ENCODE results near the gene POLR3GL. TPM values are rescaled to one million over a fixed set of nuclear protein-coding genes. Genes with fewer than 3 reads are reported as not detected.
"Not testable (repeated sequence)": the region's sequence is repeated elsewhere in the genome, so short reads cannot be mapped to it uniquely, and the experiment has no call there.

POLR3GL gene
- total RNA-seq, 2 experiments from 2014 or later = 27.3 to 29.2 TPM

DNA sequence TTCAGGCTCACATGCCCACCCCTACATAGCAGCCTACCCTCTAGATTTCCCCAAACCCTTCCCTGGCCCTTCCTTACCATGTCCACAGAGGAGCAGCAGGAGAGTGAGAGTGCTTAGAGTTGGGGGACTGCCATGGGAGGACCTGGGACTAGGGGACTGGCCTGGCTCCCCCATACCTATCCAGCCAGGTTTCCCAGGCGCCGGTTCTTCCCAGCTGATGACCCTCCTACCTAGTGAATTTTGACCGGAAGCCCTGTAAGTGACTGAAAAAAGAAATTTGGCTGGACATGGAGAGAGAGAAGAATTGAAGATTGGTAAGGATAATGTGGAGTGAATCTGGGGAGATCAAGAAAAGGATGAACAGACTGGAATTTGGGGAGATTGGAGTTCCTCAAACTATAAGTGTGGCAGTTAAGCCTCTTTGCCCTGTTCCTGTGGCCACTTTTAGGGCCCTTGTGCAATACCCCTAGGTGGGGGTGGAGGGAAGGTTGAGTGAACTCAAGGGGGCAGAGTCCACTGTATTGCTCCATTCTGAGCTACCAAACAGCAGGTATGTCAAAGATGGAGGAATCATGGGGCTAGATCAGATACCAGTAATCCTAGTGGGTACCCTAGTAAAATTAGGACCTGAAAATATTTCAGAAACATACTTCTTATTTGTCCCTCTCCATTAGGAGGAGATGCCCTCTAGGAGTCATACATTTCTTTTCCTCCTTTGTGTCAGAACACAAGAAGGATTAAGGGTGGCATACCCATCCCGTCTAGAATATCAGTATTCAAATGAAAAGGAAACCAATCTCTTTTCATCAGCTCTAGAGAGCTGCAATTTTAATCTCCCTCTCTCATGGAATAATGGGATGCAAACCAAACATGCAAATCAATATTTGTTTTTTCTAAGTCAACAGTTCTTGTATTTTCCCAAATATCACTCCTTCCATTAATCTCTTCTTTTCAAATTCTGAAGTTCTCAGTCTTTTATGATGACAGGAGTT lies 55.9 kb downstream of the POLR3GL start:
- Mint-ChIP-seq H3K4me1 (peaks cover 7% of the 10 kb centered on the region), H3K27me3 (peaks cover 76% of the 10 kb centered on the region), H3K27ac (no peak overlapping the region), H3K4me3 (no peak overlapping the region), H3K9me3 (no peaks in the 10 kb centered on the region), H3K36me3 (ENCODE audit: low read depth) (no peaks in the 10 kb centered on the region)
- no peak for DNase-seq
- POLR2A ChIA-PET = no interaction called here
- CTCF ChIA-PET = interaction anchor here (1.1 to 5.2 kb wide), 3 partner anchors 15 to 175 kb away, joined by 3 to 17 read pairs (median 4); partner anchors contain the start of gene NUDT17

DNA sequence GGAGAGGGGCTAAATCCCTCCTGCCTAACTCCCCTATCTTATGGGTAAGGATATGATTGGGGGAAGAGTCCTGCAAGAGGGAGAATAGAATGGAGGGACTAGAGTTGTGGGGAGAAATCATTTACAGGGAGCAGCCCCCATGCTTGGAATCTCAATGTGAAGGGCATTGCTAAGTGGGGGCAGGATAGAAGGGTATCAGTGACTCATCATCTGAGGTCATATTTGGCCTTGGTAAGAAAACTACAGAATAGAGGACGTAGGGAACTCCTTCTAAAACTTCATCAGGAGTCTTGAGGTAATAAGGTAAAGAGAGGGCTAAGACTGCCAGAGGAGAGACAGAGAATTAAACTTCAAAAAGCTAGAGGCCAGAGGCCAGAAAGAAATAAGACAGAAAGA lies 56.6 kb downstream of the POLR3GL start:
- H3K27ac Mint-ChIP-seq = no peak overlapping the region
- ChIA-PET POLR2A (no interaction called here), CTCF (interaction anchor here (1.0 to 1.4 kb wide), 3 partner anchors 11 to 197 kb away, joined by 5 to 7 read pairs (median 6); partner anchors contain the start of gene POLR3C)
- H3K4me3 Mint-ChIP-seq = no peak overlapping the region
- no peaks in the 10 kb centered on the region for H3K9me3 Mint-ChIP-seq
- H3K36me3 Mint-ChIP-seq (ENCODE audit: low read depth) = no peaks in the 10 kb centered on the region
- peaks cover 7% of the 10 kb centered on the region for H3K4me1 Mint-ChIP-seq
- no peak for DNase-seq
- H3K27me3 Mint-ChIP-seq = peaks cover 78% of the 10 kb centered on the region

DNA sequence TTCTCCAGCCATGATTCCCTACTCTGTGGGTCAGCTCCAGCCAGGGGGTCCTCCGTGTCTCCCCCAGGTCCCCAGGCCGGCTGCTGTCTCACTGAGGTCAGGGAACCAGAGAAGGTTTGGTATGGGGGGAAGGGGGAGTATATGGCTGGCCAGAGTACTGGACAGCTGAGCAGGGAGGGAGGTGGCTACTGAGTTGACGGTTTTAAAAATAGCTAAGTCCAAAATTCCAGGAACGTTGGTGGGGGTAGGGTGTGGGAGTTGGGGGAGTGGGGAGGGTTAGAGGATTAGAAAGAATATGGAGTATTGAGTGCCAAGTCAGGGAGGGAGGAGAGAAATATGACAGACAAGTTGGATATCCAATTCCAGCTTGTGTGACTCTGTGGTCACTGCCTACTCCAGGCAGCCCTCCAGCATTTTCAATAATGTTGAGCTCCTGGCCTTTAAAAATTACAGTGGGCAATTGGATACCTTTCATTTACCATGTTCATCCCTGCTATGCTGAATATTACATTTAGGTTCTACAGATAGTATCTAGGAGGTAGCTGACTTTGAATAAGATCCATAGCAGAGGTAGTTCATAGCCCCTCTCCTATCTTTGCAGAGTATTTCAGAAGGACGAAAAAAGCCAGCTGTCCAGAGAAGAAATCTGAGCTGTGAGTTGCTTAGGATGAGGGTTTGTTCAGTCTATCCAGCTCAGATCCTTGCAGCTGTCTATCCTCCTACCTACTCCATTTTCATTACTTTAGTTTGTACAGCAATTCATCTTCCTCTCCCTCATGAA lies 57.3 kb downstream of the POLR3GL start, which contains the start of gene HJV:
Gene HJV, minus strand, starts transcription at position 114 of the 781 bp plus-strand sequence. CDS start 1,504 bp downstream, outside the sequence.
- CTCF ChIA-PET = interaction anchor here (0.6 to 1.4 kb wide), 6 partner anchors 10 to 232 kb away, joined by 3 to 7 read pairs (median 4); partner anchors contain the start of genes NUDT17 and POLR3C
- no peak within 1 kb of the TSS for H3K27ac Mint-ChIP-seq
- no peaks in the 10 kb centered on the region for H3K36me3 Mint-ChIP-seq (ENCODE audit: low read depth)
- H3K4me1 Mint-ChIP-seq = peaks cover 7% of the 10 kb centered on the region
- no peak for DNase-seq
- no peak within 1 kb of the TSS for H3K4me3 Mint-ChIP-seq
- H3K9me3 Mint-ChIP-seq = no peaks in the 10 kb centered on the region
- POLR2A ChIA-PET = no interaction called here
- H3K27me3 Mint-ChIP-seq = peaks cover 74% of the 10 kb centered on the region

DNA sequence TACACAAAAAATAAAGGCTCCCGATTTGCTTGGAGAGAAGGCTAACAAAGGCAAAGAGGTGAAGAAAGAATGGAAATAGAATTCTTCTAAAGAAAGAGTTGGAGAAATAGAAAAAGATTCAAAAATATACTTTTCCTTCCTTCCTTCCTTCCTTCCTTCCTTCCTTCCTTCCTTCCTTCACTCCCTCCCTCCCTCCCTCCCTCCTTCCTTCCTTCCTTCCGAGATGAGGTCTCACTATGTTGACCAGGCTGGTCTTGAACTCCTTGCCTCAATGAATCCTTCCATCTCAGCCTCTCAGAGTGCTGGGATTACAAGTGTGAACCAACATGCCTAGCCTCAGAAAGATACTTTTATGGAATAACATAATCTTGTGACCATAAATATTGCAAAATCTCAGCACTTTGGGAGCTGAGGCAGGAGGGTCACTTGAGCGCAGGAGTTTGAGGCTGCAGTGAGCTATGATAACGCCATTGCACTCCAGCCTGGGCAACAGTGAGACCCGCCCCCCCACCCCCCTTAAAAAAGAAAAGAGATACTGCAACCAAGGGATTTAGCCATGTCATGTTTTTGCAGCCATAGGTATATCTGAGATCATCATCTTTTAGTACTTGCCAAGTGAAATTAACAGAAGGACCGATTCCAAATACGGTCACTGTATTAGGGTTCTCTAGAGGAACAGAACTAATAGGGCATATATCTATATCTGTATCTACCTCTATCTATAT lies 58.1 kb downstream of the POLR3GL start:
- Mint-ChIP-seq H3K4me1 (peaks cover 7% of the 10 kb centered on the region), H3K27me3 (peaks cover 66% of the 10 kb centered on the region), H3K4me3 (no peak overlapping the region), H3K9me3 (no peaks in the 10 kb centered on the region), H3K27ac (no peak overlapping the region), H3K36me3 (ENCODE audit: low read depth) (no peaks in the 10 kb centered on the region)
- DNase-seq = no peak
- ChIA-PET POLR2A (no interaction called here), CTCF (interaction anchor here (0.6 to 1.4 kb wide), 5 partner anchors 10 to 233 kb away, joined by 3 to 7 read pairs (median 4); partner anchors contain the start of gene NUDT17)

DNA sequence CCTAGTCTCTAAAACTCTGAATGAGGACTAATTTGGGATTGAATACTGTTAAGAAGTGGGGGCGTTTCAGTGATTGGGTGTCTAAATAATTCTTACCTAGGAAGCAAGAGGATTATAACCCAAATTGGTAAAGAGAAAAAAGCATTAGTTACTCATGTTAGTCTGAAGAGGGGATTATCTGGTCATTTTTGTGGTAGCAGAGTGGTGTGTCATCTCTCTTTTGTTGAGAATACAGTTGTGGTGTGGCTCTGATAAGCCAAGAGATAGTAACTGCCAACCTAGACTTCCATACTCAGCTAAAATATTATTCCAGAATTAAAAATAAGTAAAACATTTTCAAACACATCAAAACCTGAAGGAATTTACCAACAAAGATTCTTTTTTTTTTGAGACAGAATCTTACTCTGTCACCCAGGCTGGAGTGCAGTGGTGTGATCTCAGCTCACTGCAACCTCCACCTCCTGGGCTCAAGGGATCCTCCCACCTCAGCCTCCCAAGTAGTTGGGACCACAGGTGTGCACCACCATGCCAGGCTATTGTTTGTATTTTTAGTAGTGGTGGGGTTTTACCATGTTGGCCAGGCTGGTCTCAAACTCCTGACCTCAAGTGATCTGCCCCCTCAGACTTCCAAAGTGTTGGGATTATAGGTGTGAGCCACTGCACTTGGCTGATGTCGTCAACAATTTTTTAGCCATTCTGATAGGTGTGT lies 61.5 kb downstream of the POLR3GL start:
- H3K27ac Mint-ChIP-seq; H3K4me3 Mint-ChIP-seq; POLR2A ChIA-PET; H3K9me3 Mint-ChIP-seq; H3K4me1 Mint-ChIP-seq; DNase-seq; H3K36me3 Mint-ChIP-seq (ENCODE audit: low read depth): not testable (repeated sequence)
- CTCF ChIA-PET = interaction anchor here (1.1 to 1.4 kb wide), 4 partner anchors 10 to 49 kb away, joined by 3 to 5 read pairs (median 4); no protein-coding TSS in a partner anchor
- H3K27me3 Mint-ChIP-seq = peaks cover 41% of the 10 kb centered on the region

DNA sequence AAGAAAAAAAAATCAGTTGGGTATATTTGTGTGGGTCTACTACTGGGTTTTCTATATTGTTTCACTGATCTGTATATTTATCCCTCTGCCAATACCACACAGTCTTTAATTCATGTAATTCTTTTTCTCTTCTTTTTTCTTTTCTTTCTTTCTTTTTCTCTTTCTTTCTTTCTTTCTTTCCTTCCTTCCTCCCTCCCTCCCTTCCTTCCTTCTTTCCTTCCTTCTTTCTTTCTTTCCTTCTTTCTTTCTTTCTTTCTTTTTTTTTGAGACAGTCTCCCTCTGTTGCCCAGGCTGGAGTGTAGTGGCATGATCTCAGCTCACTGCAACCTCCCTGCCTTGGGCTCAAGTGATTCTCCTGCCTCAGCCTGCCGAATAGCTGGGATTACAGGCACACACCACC lies 62.2 kb downstream of the POLR3GL start:
- H3K9me3 Mint-ChIP-seq; H3K4me1 Mint-ChIP-seq; POLR2A ChIA-PET; H3K27ac Mint-ChIP-seq; DNase-seq; H3K36me3 Mint-ChIP-seq (ENCODE audit: low read depth); H3K4me3 Mint-ChIP-seq: not testable (repeated sequence)
- CTCF ChIA-PET = interaction anchor here (1.4 kb wide), 1 partner anchor 19 kb away, joined by 4 read pairs; no protein-coding TSS in a partner anchor
- H3K27me3 Mint-ChIP-seq = peaks cover 35% of the 10 kb centered on the region

Other genes starting within 250 kb of the POLR3GL start
- not detected for gene CD160, start 245.2 kb upstream of the POLR3GL start, total RNA-seq
- gene RNF115, start 140.6 kb upstream of the POLR3GL start, total RNA-seq = 10 to 100 TPM; 14.8 to 15.6 TPM
- gene POLR3C, start 140.5 kb upstream of the POLR3GL start, total RNA-seq = 10 to 100 TPM; 34.5 to 38.7 TPM
- gene NUDT17, start 119.1 kb upstream of the POLR3GL start, total RNA-seq = 1 to 10 TPM; 2.7 to 3.4 TPM
- gene PIAS3, start 105.6 kb upstream of the POLR3GL start, total RNA-seq = 10 to 100 TPM; 17.9 to 18.8 TPM
- under 1 TPM; 0.40 to 0.42 TPM for gene ANKRD35, start 78.8 kb upstream of the POLR3GL start, total RNA-seq
- 1 to 10 TPM; 1.5 to 1.9 TPM for gene ITGA10, start 54.6 kb upstream of the POLR3GL start, total RNA-seq
- 10 to 100 TPM; 36.9 to 44.6 TPM for gene PEX11B, start 46.0 kb upstream of the POLR3GL start, total RNA-seq
- gene RBM8A, start 37.2 kb upstream of the POLR3GL start, total RNA-seq = 100 to 1,000 TPM; 175 to 188 TPM
- gene LIX1L, start 6.7 kb upstream of the POLR3GL start, total RNA-seq = 10 to 100 TPM; 49.5 to 57.5 TPM
- 1 to 10 TPM; 2.0 to 2.2 TPM for gene ANKRD34A, start 115 bp upstream of the POLR3GL start, total RNA-seq
- gene TXNIP, start 31.9 kb downstream of the POLR3GL start, total RNA-seq = 100 to 1,000 TPM; 240 to 262 TPM
- not detected for gene HJV, start 57.0 kb downstream of the POLR3GL start, total RNA-seq
- 1 to 10 TPM; 2.7 to 2.8 TPM for gene NBPF10, start 180.1 kb downstream of the POLR3GL start, total RNA-seq

Measured in activated CD4-positive, alpha-beta T cell treated with anti-CD3 and anti-CD28 coated beads, Interleukin-2, amount 10 ng/mL, durations not matched to agents 7 days and 5 days (primary cell).